Astrocyte (in vitro differentiated cells and primary cell): ENCODE data around the gene C13orf46. TPM values are rescaled to one million over a fixed set of nuclear protein-coding genes. Genes with fewer than 3 reads are reported as not detected.

Experiments
- DNase-seq: peaks from one replicate; pipeline ENCODE4 v3.0.0-alpha.2; 2010; ENCODE audit warnings: low read depth
- FAIRE-seq: peaks from 2 replicates; lab custom pipeline; 2011; peaks lifted over from hg19 to GRCh38; lab: Jason Lieb, UNC
- H2AFZ ChIP-seq: 2 replicates; pipeline ENCODE4 v1.6.0; 2012; ENCODE audit warnings: low read depth, low read length, inconsistent platforms
- H3K27ac ChIP-seq: 2 replicates; pipeline ENCODE4 v1.5.1; 2011; ENCODE audit warnings: low read depth, low read length, inconsistent platforms
- H3K27me3 ChIP-seq: 2 replicates; pipeline ENCODE4 v1.6.0; 2011; ENCODE audit warnings: low read length, inconsistent platforms; ENCODE audit not compliant: insufficient read depth
- H3K36me3 ChIP-seq: 2 replicates; pipeline ENCODE4 v1.5.1; 2011; ENCODE audit warnings: low read length, inconsistent platforms; ENCODE audit not compliant: insufficient read depth
- H3K4me1 ChIP-seq: 2 replicates; pipeline ENCODE4 v1.5.1; 2011; ENCODE audit warnings: low read length, inconsistent platforms; ENCODE audit not compliant: insufficient read depth
- H3K4me2 ChIP-seq: 2 replicates; pipeline ENCODE4 v1.6.0; 2012; ENCODE audit warnings: low read length, inconsistent platforms
- H3K4me3 ChIP-seq: 2 replicates; pipeline ENCODE4 v1.5.1; 2011; ENCODE audit warnings: low read depth, mild to moderate bottlenecking, low read length, inconsistent platforms; ENCODE audit not compliant: insufficient read depth
- H3K79me2 ChIP-seq: 2 replicates; pipeline ENCODE4 v1.6.0; 2012; ENCODE audit warnings: mild to moderate bottlenecking, low read length, inconsistent platforms; ENCODE audit not compliant: insufficient read depth
- H3K9ac ChIP-seq: 2 replicates; pipeline ENCODE4 v1.6.0; 2012; ENCODE audit warnings: mild to moderate bottlenecking, low read length, inconsistent platforms
- H3K9me3 ChIP-seq: 2 replicates; pipeline ENCODE4 v1.5.1; 2012; ENCODE audit warnings: low read depth, mild to moderate bottlenecking, low read length, inconsistent platforms; ENCODE audit not compliant: insufficient read depth
- H4K20me1 ChIP-seq: 2 replicates; pipeline ENCODE4 v1.6.0; 2012; ENCODE audit warnings: low read length, inconsistent platforms; ENCODE audit not compliant: insufficient read depth
- H3K27ac Mint-ChIP-seq: one replicate; pipeline ENCODE4 v1.8.0; 2021; ENCODE audit warnings: mild to moderate bottlenecking, mixed read lengths; ENCODE audit not compliant: unreplicated experiment
- H3K27me3 Mint-ChIP-seq: one replicate; pipeline ENCODE4 v1.8.0; 2021; ENCODE audit warnings: low read depth, mixed read lengths; ENCODE audit not compliant: unreplicated experiment
- H3K36me3 Mint-ChIP-seq: one replicate; pipeline ENCODE4 v1.8.0; 2021; ENCODE audit warnings: low read depth, mixed read lengths; ENCODE audit not compliant: unreplicated experiment
- H3K4me1 Mint-ChIP-seq: one replicate; pipeline ENCODE4 v1.8.0; 2021; ENCODE audit warnings: low read depth, mixed read lengths; ENCODE audit not compliant: unreplicated experiment
- H3K4me3 Mint-ChIP-seq: one replicate; pipeline ENCODE4 v1.8.0; 2021; ENCODE audit warnings: mild to moderate bottlenecking, moderate library complexity, mixed read lengths; ENCODE audit not compliant: unreplicated experiment
- H3K9me3 Mint-ChIP-seq: one replicate; pipeline ENCODE4 v1.8.0; 2021; ENCODE audit warnings: mild to moderate bottlenecking, mixed read lengths; ENCODE audit not compliant: unreplicated experiment
- EZH2 ChIP-seq: IDR thresholded peaks from 2 replicates; pipeline ENCODE4 v1.6.1; 2012; ENCODE audit warnings: mild to moderate bottlenecking, low read length, inconsistent platforms; ENCODE audit not compliant: insufficient read depth
- total RNA-seq: library from RNA; stranded (reverse); gene quantifications from 2 replicates; pipeline ENCODE4 v1.2.1, GENCODE V29; 2021
- TF ChIP-seq, protein P1 (sequence below): IDR thresholded peaks from 2 replicates; pipeline ENCODE4 v1.5.1; 2011; ENCODE audit warnings: low read depth, mild to moderate bottlenecking, inconsistent platforms, low read length, moderate library complexity; ENCODE audit not compliant: insufficient read depth

Gene C13orf46
- total RNA-seq, 1 donor from 2014 or later, result 5.0 TPM

DNA sequence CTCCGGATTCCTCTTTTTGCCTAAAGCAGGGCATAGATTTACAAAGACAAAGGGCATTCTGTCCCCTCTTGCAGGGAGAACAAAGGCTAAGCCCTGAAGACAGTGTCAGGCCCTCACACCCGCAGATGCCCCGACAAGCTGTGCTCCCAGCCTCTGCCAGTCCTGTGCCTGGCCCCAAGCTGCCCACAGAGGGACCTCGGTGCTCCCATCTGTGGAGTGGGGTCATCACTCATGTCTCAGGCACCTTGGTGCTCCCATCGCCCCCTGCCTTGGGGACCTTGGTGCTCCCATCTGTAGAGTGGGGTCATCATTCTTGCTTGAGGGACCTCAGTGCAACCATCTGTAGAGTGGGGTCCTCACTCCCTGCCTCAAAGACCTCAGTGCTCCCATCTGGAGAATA, 24.3 kb downstream of the C13orf46 start:
- Histone ChIP-seq H3K4me1 (no peaks in the 10 kb centered on the region), H4K20me1 (peaks cover 28% of the 10 kb centered on the region), H3K9me3 (no peaks in the 10 kb centered on the region), H2AFZ (no peak overlapping the region), H3K9ac (no peak overlapping the region), H3K36me3 (peaks cover 5% of the 10 kb centered on the region), H3K4me2 (no peak overlapping the region), H3K4me3 (no peak overlapping the region), H3K27me3 (no peaks in the 10 kb centered on the region), H3K79me2 (no peaks in the 10 kb centered on the region), H3K27ac (no peak overlapping the region)
- no peaks in the 10 kb centered on the region for H3K27me3 Mint-ChIP-seq
- peaks cover 5% of the 10 kb centered on the region for H3K9me3 Mint-ChIP-seq
- H3K27ac Mint-ChIP-seq, result no peak overlapping the region
- TF ChIP-seq, protein P1, sequence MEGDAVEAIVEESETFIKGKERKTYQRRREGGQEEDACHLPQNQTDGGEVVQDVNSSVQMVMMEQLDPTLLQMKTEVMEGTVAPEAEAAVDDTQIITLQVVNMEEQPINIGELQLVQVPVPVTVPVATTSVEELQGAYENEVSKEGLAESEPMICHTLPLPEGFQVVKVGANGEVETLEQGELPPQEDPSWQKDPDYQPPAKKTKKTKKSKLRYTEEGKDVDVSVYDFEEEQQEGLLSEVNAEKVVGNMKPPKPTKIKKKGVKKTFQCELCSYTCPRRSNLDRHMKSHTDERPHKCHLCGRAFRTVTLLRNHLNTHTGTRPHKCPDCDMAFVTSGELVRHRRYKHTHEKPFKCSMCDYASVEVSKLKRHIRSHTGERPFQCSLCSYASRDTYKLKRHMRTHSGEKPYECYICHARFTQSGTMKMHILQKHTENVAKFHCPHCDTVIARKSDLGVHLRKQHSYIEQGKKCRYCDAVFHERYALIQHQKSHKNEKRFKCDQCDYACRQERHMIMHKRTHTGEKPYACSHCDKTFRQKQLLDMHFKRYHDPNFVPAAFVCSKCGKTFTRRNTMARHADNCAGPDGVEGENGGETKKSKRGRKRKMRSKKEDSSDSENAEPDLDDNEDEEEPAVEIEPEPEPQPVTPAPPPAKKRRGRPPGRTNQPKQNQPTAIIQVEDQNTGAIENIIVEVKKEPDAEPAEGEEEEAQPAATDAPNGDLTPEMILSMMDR, result no peak
- no peak for TF ChIP-seq EZH2
- H3K4me3 Mint-ChIP-seq, result no peak overlapping the region
- DNase-seq, result no peak
- peaks cover 34% of the 10 kb centered on the region for H3K36me3 Mint-ChIP-seq
- FAIRE-seq, result no peak
- no peaks in the 10 kb centered on the region for H3K4me1 Mint-ChIP-seq

DNA sequence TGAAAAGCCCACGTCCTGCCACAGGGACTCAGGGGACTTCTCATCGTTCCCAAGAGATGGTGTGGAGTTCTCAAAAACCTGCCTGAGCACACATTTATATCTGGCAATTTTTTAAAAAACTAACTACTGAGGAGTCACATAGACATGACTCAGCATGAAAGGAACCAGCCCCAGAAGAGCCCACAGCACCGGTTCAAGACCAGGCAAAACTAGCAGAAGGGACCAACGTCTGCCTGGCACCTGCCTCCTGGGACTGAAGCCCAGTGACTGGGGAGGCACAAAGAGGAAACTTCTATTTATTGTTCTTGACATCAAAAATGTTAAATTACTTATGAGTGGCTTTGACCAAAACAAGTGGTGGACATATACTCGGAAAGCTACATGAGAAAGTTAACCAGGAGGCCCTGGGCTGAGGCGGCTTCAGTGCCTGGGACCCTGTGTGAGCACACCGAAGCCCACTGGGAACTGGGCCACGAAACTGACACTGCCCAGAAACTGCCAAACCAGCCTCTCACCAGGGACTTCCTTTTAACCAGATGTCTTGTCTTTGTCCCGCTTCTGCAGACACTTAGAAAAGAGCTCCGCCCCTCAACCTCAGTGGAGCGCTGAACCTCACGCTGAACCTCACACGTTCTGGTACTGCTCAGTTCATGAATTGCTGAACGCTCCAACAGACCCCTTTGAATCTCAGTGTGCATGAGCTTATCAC, 25.7 kb downstream of the C13orf46 start:
- peaks cover 29% of the 10 kb centered on the region for H3K36me3 Mint-ChIP-seq
- no peak for FAIRE-seq

More for the DNA sequence above, 25.7 kb downstream of the C13orf46 start:
- Histone ChIP-seq H3K36me3 (peaks cover 2% of the 10 kb centered on the region), H3K79me2 (no peaks in the 10 kb centered on the region), H3K9me3 (no peaks in the 10 kb centered on the region), H2AFZ (no peak overlapping the region), H3K9ac (no peak overlapping the region), H3K4me3 (no peak overlapping the region), H3K4me2 (no peak overlapping the region), H3K27ac (no peak overlapping the region), H3K4me1 (no peaks in the 10 kb centered on the region), H4K20me1 (peaks cover 27% of the 10 kb centered on the region), H3K27me3 (no peaks in the 10 kb centered on the region)
- H3K4me3 Mint-ChIP-seq, result no peak overlapping the region
- no peak overlapping the region for H3K27ac Mint-ChIP-seq
- no peak for DNase-seq
- TF ChIP-seq, protein P1, result no peak
- no peak for TF ChIP-seq EZH2
- H3K9me3 Mint-ChIP-seq, result peaks cover 9% of the 10 kb centered on the region
- no peaks in the 10 kb centered on the region for H3K27me3 Mint-ChIP-seq
- H3K4me1 Mint-ChIP-seq, result no peaks in the 10 kb centered on the region
